Transverse colon (tissue), 4 donors: Measurements from ENCODE around the gene TEC. TPM values are rescaled to one million over a fixed set of nuclear protein-coding genes. Genes with fewer than 3 reads are reported as not detected.

ENCODE experiments used
- DNase-seq: peaks from one replicate; pipeline ENCODE4 v3.0.0-alpha.2; 2019
- H3K27ac ChIP-seq, 4 donors: fragments of 200-600 bp; sonication (generic); 2 replicates each; pipeline ENCODE4 v1.5.1; 2016 to 2018; ENCODE audit warnings: inconsistent platforms in 4 of 4
- H3K27me3 ChIP-seq: fragments of 200-600 bp; sonication (generic); 2 replicates; pipeline ENCODE4 v1.5.1; 2017; ENCODE audit warnings: inconsistent platforms
- H3K36me3 ChIP-seq, 4 donors: fragments of 200-600 bp; sonication (generic); 2 replicates each; pipeline ENCODE4 v1.5.1; 2017 to 2019; ENCODE audit warnings: inconsistent platforms in 4 of 4
- H3K4me1 ChIP-seq, 4 donors: fragments of 200-600 bp; sonication (generic); 2 replicates each; pipeline ENCODE4 v1.5.1; 2017 to 2020; ENCODE audit warnings: inconsistent platforms in 4 of 4
- H3K4me3 ChIP-seq, 4 donors: fragments of 200-600 bp; sonication (generic); 1 replicate in 1 of 4; 2 replicates in 3 of 4; pipeline versions ENCODE4 v1.5.1 to v1.6.1; 2017 to 2019; ENCODE audit warnings: inconsistent platforms in 4 of 4
- H3K9me3 ChIP-seq, 2 donors: fragments of 200-600 bp; sonication (generic); 2 replicates each; pipeline ENCODE4 v1.5.1; 2017 to 2019; ENCODE audit warnings: inconsistent platforms in 2 of 2
- CTCF ChIP-seq, 5 experiments: fragments of 200-600 bp in 3 of 5; fragments of 450-650 bp in 2 of 5; sonication (generic) in 3 of 5; IDR thresholded peaks; 1 replicate in 2 of 5; 2 replicates in 3 of 5; pipeline ENCODE4 v1.5.1; 2016 to 2017; ENCODE audit warnings: antibody characterized with exemption in 5 of 5, inconsistent platforms in 3 of 5, mild to moderate bottlenecking in 2 of 5, moderate library complexity in 1 of 5
- EP300 ChIP-seq: sonication (generic); formaldehyde crosslinking; IDR thresholded peaks from one replicate; pipeline ENCODE4 v1.6.1; 2017; ENCODE audit warnings: antibody characterized with exemption, low read depth
- POLR2A ChIP-seq: fragments of 450-650 bp; IDR thresholded peaks from one replicate; pipeline ENCODE4 v1.6.1; 2016; ENCODE audit warnings: antibody characterized with exemption, mild to moderate bottlenecking, moderate library complexity
- POLR2AphosphoS5 ChIP-seq, 3 donors: sonication (generic); formaldehyde crosslinking; IDR thresholded peaks; one replicate each; pipeline ENCODE4 v1.6.1; 2016; ENCODE audit warnings: antibody characterized with exemption in 3 of 3
- WGBS, 2 donors: methylation state at CpG; one replicate each; pipeline ENCODE4 v1.1.5; 2018; ENCODE audit warnings: low coverage in 1 of 2; 5-methylcytosine and 5-hydroxymethylcytosine counted together
- in situ Hi-C, 4 donors: fragments of 200-750 bp; cut with MboI; loops; one replicate each; pipeline versions ENCODE4 v1.15.0 to v1.15.1; 2017; ENCODE audit warnings: low sequenced_read_pairs in 3 of 4, low pct_ligation_motif_present in 1 of 4, low pct_unique_long_range_greater_than_20kb in 1 of 4
- intact Hi-C: fragments of 100-400 bp; cut with DNase I; formaldehyde crosslinking; loops from one replicate; pipeline ENCODE4 v1.15.1; 2023; ENCODE audit warnings: low total_unique reads
- total RNA-seq, 4 donors: library from RNA; depleted of rRNA; stranded (reverse); fragments of >200 nt; gene quantifications; one replicate each; pipeline ENCODE4 v1.1.0, GENCODE V29; 2016

The TEC gene
- total RNA-seq, 4 donors from 2014 or later, result 1.2 to 5.1 (median 3.3) TPM

DNA sequence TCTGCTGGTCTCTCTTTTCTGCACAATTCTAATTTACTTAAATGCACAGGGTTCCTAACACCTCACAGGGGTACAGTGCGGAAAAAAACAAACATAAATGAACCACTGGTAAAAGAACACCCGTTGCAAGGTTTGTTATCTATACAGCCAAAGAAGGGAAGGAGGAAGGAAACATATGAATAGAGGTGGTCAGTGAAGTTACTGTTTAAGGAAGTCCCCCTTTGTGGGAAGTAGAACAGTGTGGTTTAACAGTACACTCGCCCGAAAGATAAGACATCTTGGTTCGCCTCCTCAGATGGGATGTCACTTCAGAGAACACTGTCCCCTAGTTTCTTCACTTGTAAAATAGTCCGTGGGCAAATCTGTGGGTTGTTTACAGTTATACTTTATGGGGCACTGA, 57.5 kb downstream of the TEC start:
- no peak for DNase-seq
- 49 to 64% methylated on average over 6 of the region's 6 CpGs for WGBS, 2 donors
- no peaks in the 10 kb centered on the region for H3K36me3 ChIP-seq
- no peaks in the 10 kb centered on the region for H3K4me1 ChIP-seq
- no peaks in the 10 kb centered on the region for H3K27me3 ChIP-seq
- in situ Hi-C loops (no loop called here), intact Hi-C loops (no loop called here)
- H3K9me3 ChIP-seq, result no peaks in the 10 kb centered on the region
- no peak overlapping the region for H3K4me3 ChIP-seq
- H3K27ac ChIP-seq, result no peak overlapping the region
- TF ChIP-seq POLR2AphosphoS5 (IDR thresholded peaks at IDR 0.05), result no peak
- TF ChIP-seq POLR2A, result no peak
- TF ChIP-seq EP300, result no peak
- no peak for TF ChIP-seq CTCF (IDR thresholded peaks at IDR 0.05)

DNA sequence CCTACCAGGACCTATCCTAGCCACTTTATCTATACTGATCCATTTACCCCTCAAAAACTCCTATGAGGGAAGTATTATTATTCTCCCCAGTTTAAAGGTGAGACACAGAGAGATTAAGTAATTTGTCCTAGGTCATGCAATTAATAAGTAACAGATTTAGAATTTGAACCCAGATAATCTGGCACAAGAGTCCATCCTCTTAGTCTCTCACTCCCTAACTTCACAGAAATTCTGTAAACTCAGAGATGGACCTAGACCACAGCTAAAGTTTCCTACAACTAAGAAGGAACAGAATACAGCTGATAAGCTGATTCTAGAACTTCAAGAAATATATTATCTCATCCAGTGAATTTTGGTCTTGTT, 58.7 kb downstream of the TEC start:
- in situ Hi-C loops (no loop called here), intact Hi-C loops (no loop called here)
- DNase-seq, result no peak

DNA sequence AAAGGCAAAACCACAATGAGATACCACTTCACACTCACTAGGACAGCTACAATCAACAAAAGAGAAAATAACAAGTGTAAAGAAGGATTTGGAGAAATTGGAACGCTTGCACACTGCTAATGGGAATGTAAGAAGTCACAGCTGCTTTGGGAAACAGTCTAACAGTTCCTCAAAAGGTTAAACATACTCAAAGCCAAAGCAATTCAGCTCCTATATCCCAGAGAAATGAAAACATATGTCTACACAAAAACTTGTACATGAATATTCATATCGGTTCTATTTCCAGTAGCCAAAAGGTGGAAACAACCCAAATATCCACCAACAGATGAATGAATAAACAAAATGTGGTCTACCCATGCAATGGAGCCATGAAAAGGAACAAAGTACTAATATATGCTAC, 64.0 kb downstream of the TEC start:
- TF ChIP-seq POLR2AphosphoS5 (IDR thresholded peaks at IDR 0.05) (no peak), EP300 (no peak), POLR2A (no peak), CTCF (IDR thresholded peaks at IDR 0.05) (no peak)
- H3K36me3 ChIP-seq, result no peaks in the 10 kb centered on the region
- H3K9me3 ChIP-seq, result no peaks in the 10 kb centered on the region
- in situ Hi-C loops, result no loop called here
- no peak for DNase-seq
- no peak overlapping the region for H3K4me3 ChIP-seq
- H3K4me1 ChIP-seq, result no peaks in the 10 kb centered on the region
- H3K27ac ChIP-seq, result no peak overlapping the region
- WGBS, 2 donors, result 73 to 80% methylated on average over 2 of the region's 2 CpGs
- H3K27me3 ChIP-seq, result no peaks in the 10 kb centered on the region
- intact Hi-C loops, result no loop called here

More for the DNA sequence above, 58.7 kb downstream of the TEC start:
- Histone ChIP-seq H3K27ac (no peak overlapping the region), H3K36me3 (no peaks in the 10 kb centered on the region), H3K9me3 (no peaks in the 10 kb centered on the region), H3K27me3 (no peaks in the 10 kb centered on the region), H3K4me3 (no peak overlapping the region), H3K4me1 (no peaks in the 10 kb centered on the region)
- no peak for TF ChIP-seq POLR2A
- TF ChIP-seq POLR2AphosphoS5 (IDR thresholded peaks at IDR 0.05), result no peak
- TF ChIP-seq EP300, result no peak
- no peak for TF ChIP-seq CTCF (IDR thresholded peaks at IDR 0.05)

- in situ Hi-C loops (no loop called here), intact Hi-C loops (no loop called here)
- WGBS, 2 donors, result 92% methylated on average over 2 of the region's 2 CpGs; no CpG with 5 or more reads in 1 of the 2 donors
- no peak for TF ChIP-seq POLR2A
- TF ChIP-seq CTCF (IDR thresholded peaks at IDR 0.05), result no peak
- TF ChIP-seq POLR2AphosphoS5 (IDR thresholded peaks at IDR 0.05), result no peak
- no peak for TF ChIP-seq EP300
- Histone ChIP-seq H3K4me1 (no peaks in the 10 kb centered on the region), H3K36me3 (no peaks in the 10 kb centered on the region), H3K27ac (no peak overlapping the region), H3K9me3 (no peaks in the 10 kb centered on the region), H3K4me3 (no peak overlapping the region), H3K27me3 (no peaks in the 10 kb centered on the region)
- DNase-seq, result no peak
Observed at GRCh38 chr4:48205107-48205506, 64.5 kb downstream of the TEC start.
